Activated CD4-positive, alpha-beta T cell treated with anti-CD3 and anti-CD28 coated beads, Interleukin-2, Interleukin-4, amounts not matched to agents 100 ng/mL and 50 ng/mL, durations not matched to agents 16 hours and 8 hours (primary cell): ENCODE results near the gene CTNND2.

ENCODE experiments used
- DNase-seq: peaks from one replicate; pipeline ENCODE4 v3.0.0-alpha.2; 2020; ENCODE audit warnings: low spot score

Gene CTNND2

GRCh38 chr5:11385251-11385900 lies 518.9 kb downstream of the CTNND2 start:
- DNase-seq: no peak

GRCh38 chr5:11384441-11385250 lies 519.6 kb downstream of the CTNND2 start:
- DNase-seq: no peak

GRCh38 chr5:11383506-11384095 lies 520.6 kb downstream of the CTNND2 start:
- DNase-seq: no peak

- no peak for DNase-seq
Observed at GRCh38 chr5:11378461-11378860, 525.8 kb downstream of the CTNND2 start.

GRCh38 chr5:11377896-11378295 lies 526.4 kb downstream of the CTNND2 start:
- no peak for DNase-seq

DNA sequence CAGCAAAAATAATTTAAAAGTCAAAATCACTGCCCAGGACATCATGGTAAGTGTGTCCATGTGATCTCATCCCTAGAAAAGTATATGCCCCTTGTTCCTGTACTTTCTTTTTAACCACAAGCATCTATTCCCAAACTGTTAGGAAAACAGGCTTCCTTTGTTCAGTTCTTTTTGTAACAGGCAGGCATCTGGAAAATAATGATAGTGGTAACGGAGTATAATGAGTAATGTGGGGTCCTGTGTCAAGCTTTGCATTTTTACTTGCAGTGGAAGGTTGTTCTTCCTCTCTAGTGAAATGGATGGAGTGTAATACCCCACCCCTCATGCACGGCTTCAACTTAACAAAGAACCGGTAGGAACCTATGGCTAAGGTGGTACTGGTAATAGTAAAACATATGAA lies 532.1 kb downstream of the CTNND2 start:
- no peak for DNase-seq

GRCh38 chr5:11371021-11371420 lies 533.2 kb downstream of the CTNND2 start:
- DNase-seq: no peak

DNA sequence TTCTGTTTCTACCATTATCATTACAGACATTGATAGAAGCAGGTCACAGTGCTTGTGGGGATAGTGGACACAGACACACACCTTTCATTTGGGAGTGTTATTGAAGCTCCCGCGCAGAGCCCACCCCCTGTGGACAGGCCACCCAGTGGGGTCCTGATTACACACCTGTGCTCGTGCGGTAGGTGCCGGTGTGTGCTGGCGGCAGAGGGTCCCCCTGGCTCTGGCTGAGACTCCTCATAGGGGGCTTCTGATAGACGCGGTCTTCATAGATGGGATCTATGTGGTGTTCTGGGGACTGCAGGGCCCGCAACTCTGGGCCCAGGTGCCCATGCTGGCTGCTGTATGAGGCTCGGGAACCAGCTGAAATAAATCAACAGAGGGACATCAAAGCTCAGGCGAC lies 539.7 kb downstream of the CTNND2 start:
- DNase-seq: no peak

GRCh38 chr5:11363631-11364178 lies 540.5 kb downstream of the CTNND2 start:
- no peak for DNase-seq

- DNase-seq: no peak
Observed at GRCh38 chr5:11361768-11362167, 542.5 kb downstream of the CTNND2 start.

GRCh38 chr5:11357928-11358327 lies 546.3 kb downstream of the CTNND2 start:
- no peak for DNase-seq

GRCh38 chr5:11355491-11355890 lies 548.8 kb downstream of the CTNND2 start:
- no peak for DNase-seq

- no peak for DNase-seq
Observed at GRCh38 chr5:11346336-11346735, 557.9 kb downstream of the CTNND2 start.

DNA sequence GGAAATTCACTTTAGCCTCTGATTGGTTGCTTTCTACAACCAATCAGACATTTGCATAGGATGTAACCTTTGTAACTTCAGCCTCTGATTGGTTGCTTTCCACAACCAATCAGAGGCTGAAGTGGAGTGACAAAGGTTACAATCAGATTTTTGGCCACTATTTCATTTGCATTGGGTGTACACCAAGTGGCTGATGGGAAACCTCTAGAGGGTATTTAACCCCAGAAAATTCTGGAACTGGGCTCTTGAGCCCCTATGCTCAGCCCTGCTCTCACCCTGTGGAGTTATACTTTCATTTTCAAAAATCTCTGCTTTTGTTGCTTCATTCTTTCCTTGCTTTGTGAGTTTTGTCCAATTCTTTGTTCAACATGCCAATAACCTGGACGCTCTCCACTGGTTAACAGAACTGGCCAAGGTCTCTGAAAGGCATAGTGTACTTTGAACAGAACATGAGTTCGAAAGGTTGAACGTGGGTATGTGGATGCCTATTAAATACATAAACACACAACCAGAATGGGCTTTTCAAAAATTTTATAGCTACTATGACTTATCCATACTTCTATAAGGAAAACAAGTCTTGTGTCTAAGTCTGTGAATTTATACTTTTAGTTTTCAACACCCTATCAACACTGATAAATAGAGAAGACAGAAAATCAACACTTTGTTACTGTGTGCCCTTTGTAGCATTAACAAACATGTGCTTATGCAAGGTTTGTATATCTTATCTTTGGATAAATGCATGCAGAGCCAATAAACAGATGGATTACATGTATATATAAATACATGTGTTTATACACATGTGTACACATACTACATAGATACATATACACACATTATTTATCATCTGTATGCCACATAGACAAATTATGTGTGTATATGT lies 568.1 kb downstream of the CTNND2 start:
- no peak for DNase-seq

GRCh38 chr5:11334404-11334803 lies 569.8 kb downstream of the CTNND2 start:
- DNase-seq: no peak

DNA sequence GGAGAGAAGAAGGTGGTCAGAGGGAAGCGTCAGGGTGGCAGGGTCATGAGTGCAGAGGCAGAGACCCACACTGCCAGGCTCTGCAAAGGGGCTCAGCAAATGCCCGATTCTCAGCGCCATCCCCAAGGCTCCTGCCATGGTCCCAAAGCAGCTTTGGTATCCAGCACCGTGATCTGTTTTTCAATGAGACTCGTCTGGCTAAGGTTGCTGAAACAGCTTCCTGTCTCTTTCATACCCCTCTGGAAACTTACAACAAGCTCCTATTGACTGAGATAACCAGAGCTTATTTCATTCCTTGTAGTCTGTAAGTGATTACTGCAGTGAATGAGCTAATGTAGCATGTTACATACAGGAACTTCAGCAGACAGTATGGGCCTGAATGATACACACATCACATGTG lies 574.6 kb downstream of the CTNND2 start:
- no peak for DNase-seq

DNA sequence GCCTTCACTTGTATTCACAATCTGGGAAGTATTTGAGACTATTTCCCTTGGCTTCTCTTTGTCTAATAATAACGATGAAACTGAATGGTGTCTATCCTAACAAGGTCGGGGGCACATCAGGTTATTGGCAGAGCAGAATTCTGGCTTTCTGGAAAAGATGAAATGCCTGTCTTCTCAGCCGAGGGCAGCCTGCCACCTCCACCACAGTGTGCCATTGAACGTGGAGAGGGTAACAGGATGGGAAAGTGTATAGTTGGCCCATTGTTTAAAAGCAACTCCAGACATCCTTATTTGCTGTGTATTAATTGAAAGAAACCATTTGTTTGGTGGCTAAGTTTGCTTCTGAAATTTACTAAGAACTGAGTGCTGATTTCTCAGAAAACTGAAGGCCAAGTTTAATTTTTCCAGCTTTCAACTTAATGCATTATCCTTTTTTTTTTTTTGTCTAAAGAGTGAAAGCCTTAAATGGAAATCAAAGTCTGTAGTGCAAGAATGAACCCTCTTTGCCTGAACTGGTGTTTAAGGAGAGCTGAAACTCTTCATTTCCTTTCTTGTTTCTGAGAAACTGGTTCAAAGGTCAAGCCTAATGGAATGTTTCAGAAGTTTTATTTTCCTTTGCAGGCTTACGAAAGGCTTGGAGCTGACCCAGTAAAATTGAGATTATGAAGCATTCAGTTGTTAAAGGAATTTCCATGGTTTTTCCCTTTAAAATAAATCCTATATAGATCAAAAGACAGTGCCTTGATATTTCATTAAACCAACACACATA lies 579.5 kb downstream of the CTNND2 start:
- DNase-seq: no peak

- DNase-seq: no peak
Observed at GRCh38 chr5:11323761-11324160, 580.5 kb downstream of the CTNND2 start.

DNA sequence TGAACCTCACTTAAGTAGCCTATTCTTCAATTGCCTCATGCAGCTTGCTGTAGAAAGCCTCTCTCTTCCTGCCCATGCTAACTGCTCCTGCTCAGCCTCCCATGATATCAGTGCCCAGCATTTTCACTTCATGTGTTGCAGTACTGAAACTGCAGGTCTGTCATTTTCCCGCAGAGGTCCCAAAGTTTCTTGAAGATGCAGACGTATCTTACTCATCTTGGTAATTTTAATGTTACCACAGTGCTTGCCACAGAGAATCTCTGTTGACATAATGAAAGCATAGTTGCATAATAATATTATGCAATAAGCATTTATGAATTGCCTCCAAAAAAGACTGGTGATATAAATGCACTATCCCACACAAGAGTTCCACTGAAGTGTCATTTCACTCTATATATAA lies 582.1 kb downstream of the CTNND2 start:
- DNase-seq: peak; percentile 23

DNA sequence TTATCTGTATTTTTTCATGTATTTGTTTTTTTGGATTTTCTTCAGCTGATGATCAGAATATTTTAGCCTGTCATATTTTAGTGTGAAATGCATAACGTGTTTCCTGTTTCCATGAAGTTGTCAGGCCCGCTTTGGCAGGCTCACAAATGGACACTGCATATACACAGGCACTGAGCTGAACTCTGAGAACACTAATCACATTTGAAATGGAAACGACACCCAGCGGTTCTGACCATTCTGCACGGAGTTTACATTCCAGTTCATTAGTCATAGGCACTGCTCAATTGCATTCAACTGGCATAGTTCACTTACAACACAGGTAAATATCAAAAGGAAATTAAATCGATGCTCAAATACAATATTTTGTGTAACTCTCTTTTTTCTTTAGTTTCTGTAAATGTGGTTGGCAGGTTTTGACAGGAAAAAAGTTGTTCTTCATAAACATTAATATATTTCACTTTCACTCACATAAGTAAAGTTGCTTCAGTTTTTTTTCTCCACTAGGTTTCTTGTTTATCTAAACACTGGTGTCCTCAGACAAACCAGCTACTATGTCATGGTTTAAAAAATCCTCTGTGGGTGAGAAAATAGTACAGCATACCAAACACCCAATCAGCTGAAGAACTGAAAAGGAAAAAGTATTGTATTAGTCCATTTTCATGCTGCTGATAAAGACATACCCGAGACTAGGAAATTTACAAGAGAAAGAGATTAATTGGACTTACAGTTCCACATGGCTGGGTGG lies 584.2 kb downstream of the CTNND2 start:
- no peak for DNase-seq
